Endodermal cell (in vitro differentiated cells): ENCODE measurements around the gene CD8A. TPM values are rescaled to one million over a fixed set of nuclear protein-coding genes. Genes with fewer than 3 reads are reported as not detected.

ENCODE experiments used
- DNase-seq: peaks from one replicate; pipeline ENCODE4 v3.0.0-alpha.2; 2017
- H3K27ac ChIP-seq: 2 replicates; pipeline ENCODE4 v1.5.1; 2013; ENCODE audit warnings: mild to moderate bottlenecking, low read depth, low read length, moderate library complexity
- H3K27me3 ChIP-seq: 2 replicates; pipeline ENCODE4 v1.6.1; 2013; ENCODE audit warnings: mild to moderate bottlenecking, low read length, moderate library complexity; ENCODE audit not compliant: insufficient read depth, control insufficient read depth, poor library complexity, severe bottlenecking
- H3K36me3 ChIP-seq: 2 replicates; pipeline ENCODE4 v1.7.0; 2013; ENCODE audit warnings: mild to moderate bottlenecking, low read length, moderate library complexity; ENCODE audit not compliant: control insufficient read depth, insufficient read depth
- H3K4me1 ChIP-seq: one replicate; pipeline ENCODE4 v1.7.0; 2013; ENCODE audit warnings: low read length; ENCODE audit not compliant: control insufficient read depth, insufficient read depth
- H3K4me3 ChIP-seq: 2 replicates; pipeline ENCODE4 v1.5.1; 2013; ENCODE audit warnings: mild to moderate bottlenecking, low read length, moderate library complexity
- H3K9ac ChIP-seq: 2 replicates; pipeline ENCODE4 v1.6.1; 2013; ENCODE audit warnings: mild to moderate bottlenecking, low read length, moderate library complexity; ENCODE audit not compliant: poor library complexity, severe bottlenecking; ENCODE audit errors: extremely low read depth
- H3K9me3 ChIP-seq: 2 replicates; pipeline ENCODE4 v1.6.1; 2013; ENCODE audit warnings: mild to moderate bottlenecking, low read length, moderate library complexity; ENCODE audit not compliant: control insufficient read depth
- H3K27ac Mint-ChIP-seq: 2 replicates; pipeline ENCODE4 v1.8.0; 2020; ENCODE audit warnings: mixed read lengths
- H3K27me3 Mint-ChIP-seq: 2 replicates; pipeline ENCODE4 v1.8.0; 2021; ENCODE audit warnings: mild to moderate bottlenecking, mixed read lengths; ENCODE audit not compliant: insufficient read depth
- H3K36me3 Mint-ChIP-seq: 2 replicates; pipeline ENCODE4 v1.8.0; 2020; ENCODE audit warnings: low read depth, mixed read lengths
- H3K4me1 Mint-ChIP-seq: 2 replicates; pipeline ENCODE4 v1.8.0; 2020; ENCODE audit warnings: mixed read lengths
- H3K4me3 Mint-ChIP-seq: 2 replicates; pipeline ENCODE4 v1.8.0; 2020; ENCODE audit warnings: mild to moderate bottlenecking, moderate library complexity, mixed read lengths
- H3K9me3 Mint-ChIP-seq: 2 replicates; pipeline ENCODE4 v1.8.0; 2020; ENCODE audit warnings: mild to moderate bottlenecking, mixed read lengths
- CTCF ChIP-seq: fragments of 200-600 bp; sonication (generic); conservative IDR thresholded peaks from 2 replicates; pipeline ENCODE4 v1.5.0; 2021; ENCODE audit warnings: antibody characterized with exemption, mild to moderate bottlenecking
- WGBS, 2 experiments: methylation state at CpG; one replicate each; pipeline versions ENCODE4 v1.1.5 to v1.1.7; 2013; ENCODE audit warnings: missing lambda C conversion rate in 2 of 2, mixed read lengths in 1 of 2; ENCODE audit not compliant: insufficient coverage in 1 of 2, insufficient read length in 1 of 2; 5-methylcytosine and 5-hydroxymethylcytosine counted together
- total RNA-seq, 2 donors: library from RNA; stranded (reverse); fragmentation: NEBNext Ultra II Directional in 1 of 2; extraction: Animal tissue kit (Norgen Biotek cat#: 25700) in 1 of 2; gene quantifications; 2 replicates in 1 of 2; 3 replicates in 1 of 2; pipeline ENCODE4 v1.2.1, GENCODE V29; 2021

CD8A gene
- total RNA-seq, 2 donors from 2014 or later = 0.18 TPM; not detected in 1

- 86 to 89% methylated on average over 7 of the region's 7 CpGs for WGBS, 2 experiments
- Mint-ChIP-seq H3K4me3 (no peak overlapping the region), H3K36me3 (no peaks in the 10 kb centered on the region), H3K9me3 (peaks cover 3% of the 10 kb centered on the region), H3K27ac (no peak overlapping the region), H3K4me1 (peaks cover 7% of the 10 kb centered on the region), H3K27me3 (peaks cover 66% of the 10 kb centered on the region)
- no peaks in the 10 kb centered on the region for H3K4me1 ChIP-seq
- peaks cover 66% of the 10 kb centered on the region for H3K27me3 ChIP-seq
- no peak overlapping the region for H3K4me3 ChIP-seq
- H3K9ac ChIP-seq = no peak overlapping the region
- H3K36me3 ChIP-seq = no peaks in the 10 kb centered on the region
- no peak overlapping the region for H3K27ac ChIP-seq
- H3K9me3 ChIP-seq = no peaks in the 10 kb centered on the region
- DNase-seq = no peak
- no peak for TF ChIP-seq CTCF
Observed at GRCh38 chr2:86788165-86788564, 2.5 kb downstream of the CD8A start.

GRCh38 chr2:86787736-86788135 is 3.0 kb downstream of the CD8A start:
- Mint-ChIP-seq H3K4me1 (peaks cover 7% of the 10 kb centered on the region), H3K27ac (no peak overlapping the region), H3K36me3 (no peaks in the 10 kb centered on the region), H3K4me3 (no peak overlapping the region), H3K27me3 (peaks cover 62% of the 10 kb centered on the region), H3K9me3 (peaks cover 3% of the 10 kb centered on the region)
- 38 to 63% methylated on average over 1 to 2 of the region's 2 CpGs for WGBS, 2 experiments
- no peaks in the 10 kb centered on the region for H3K9me3 ChIP-seq
- no peak for DNase-seq
- no peak overlapping the region for H3K27ac ChIP-seq
- no peaks in the 10 kb centered on the region for H3K4me1 ChIP-seq
- no peaks in the 10 kb centered on the region for H3K36me3 ChIP-seq
- H3K9ac ChIP-seq = no peak overlapping the region
- TF ChIP-seq CTCF = no peak
- H3K27me3 ChIP-seq = peaks cover 62% of the 10 kb centered on the region
- no peak overlapping the region for H3K4me3 ChIP-seq

- Mint-ChIP-seq H3K4me3 (no peak overlapping the region), H3K36me3 (no peaks in the 10 kb centered on the region), H3K27me3 (peaks cover 46% of the 10 kb centered on the region), H3K27ac (no peak overlapping the region), H3K4me1 (peaks cover 2% of the 10 kb centered on the region), H3K9me3 (peaks cover 3% of the 10 kb centered on the region)
- no peaks in the 10 kb centered on the region for H3K9me3 ChIP-seq
- DNase-seq = peak; percentile 74
- 76 to 77% methylated on average over 5 to 10 of the region's 10 CpGs for WGBS, 2 experiments
- no peaks in the 10 kb centered on the region for H3K36me3 ChIP-seq
- no peak overlapping the region for H3K27ac ChIP-seq
- no peak for TF ChIP-seq CTCF
- H3K4me3 ChIP-seq = no peak overlapping the region
- H3K27me3 ChIP-seq = peaks cover 45% of the 10 kb centered on the region
- H3K4me1 ChIP-seq = no peaks in the 10 kb centered on the region
- H3K9ac ChIP-seq = no peak overlapping the region
Observed at GRCh38 chr2:86786001-86786536, 4.6 kb downstream of the CD8A start.
